ENCODE measurements around the gene OXSM.

The OXSM gene

GRCh38 chr3:25821746-25822573 is 32.1 kb downstream of the OXSM start:
- no peak overlapping the region for H3K27ac ChIP-seq
- TF ChIP-seq CTCF (conservative IDR thresholded peaks at IDR 0.05) (no peak), ZFX (IDR thresholded peaks at IDR 0.05) (no peak)

- TF ChIP-seq CTCF (conservative IDR thresholded peaks at IDR 0.05) (no peak), ZFX (IDR thresholded peaks at IDR 0.05) (no peak)
- no peak overlapping the region for H3K27ac ChIP-seq
These were observed 33.4 kb downstream of the OXSM start for GRCh38 chr3:25823314-25823713.

- TF ChIP-seq CTCF (conservative IDR thresholded peaks at IDR 0.05) (no peak), ZFX (IDR thresholded peaks at IDR 0.05) (no peak)
- no peak overlapping the region for H3K27ac ChIP-seq
These were observed 36.6 kb downstream of the OXSM start for GRCh38 chr3:25826510-25826909.

GRCh38 chr3:25830373-25831280 is 40.7 kb downstream of the OXSM start:
- TF ChIP-seq CTCF (conservative IDR thresholded peaks at IDR 0.05) (no peak), ZFX (IDR thresholded peaks at IDR 0.05) (no peak)
- no peak overlapping the region for H3K27ac ChIP-seq

GRCh38 chr3:25831578-25831977 is 41.7 kb downstream of the OXSM start:
- peak; percentile 45 for TF ChIP-seq CTCF (conservative IDR thresholded peaks at IDR 0.05)
- TF ChIP-seq ZFX (IDR thresholded peaks at IDR 0.05): no peak
- H3K27ac ChIP-seq: no peak overlapping the region

DNA sequence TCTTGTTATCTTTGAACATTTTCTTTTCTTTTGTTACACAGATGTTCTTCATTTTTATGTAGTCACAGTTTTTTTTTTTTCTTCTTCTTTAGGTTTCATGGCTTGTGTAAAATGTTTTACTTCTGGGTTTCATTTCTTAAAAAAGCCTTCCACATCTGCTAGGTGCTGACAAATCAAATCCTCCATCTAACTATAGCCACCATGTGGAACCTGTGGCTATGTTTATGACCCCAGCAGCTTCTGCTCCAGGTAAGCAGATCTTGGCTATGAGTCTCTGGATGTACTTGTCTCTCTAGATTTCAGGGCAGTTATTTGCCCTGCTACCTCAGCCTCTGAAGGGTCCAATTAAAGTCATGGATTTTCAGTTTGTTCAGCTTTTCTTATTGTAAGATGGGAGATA is 44.5 kb downstream of the OXSM start:
- TF ChIP-seq CTCF (conservative IDR thresholded peaks at IDR 0.05) (no peak), ZFX (IDR thresholded peaks at IDR 0.05) (no peak)

DNA sequence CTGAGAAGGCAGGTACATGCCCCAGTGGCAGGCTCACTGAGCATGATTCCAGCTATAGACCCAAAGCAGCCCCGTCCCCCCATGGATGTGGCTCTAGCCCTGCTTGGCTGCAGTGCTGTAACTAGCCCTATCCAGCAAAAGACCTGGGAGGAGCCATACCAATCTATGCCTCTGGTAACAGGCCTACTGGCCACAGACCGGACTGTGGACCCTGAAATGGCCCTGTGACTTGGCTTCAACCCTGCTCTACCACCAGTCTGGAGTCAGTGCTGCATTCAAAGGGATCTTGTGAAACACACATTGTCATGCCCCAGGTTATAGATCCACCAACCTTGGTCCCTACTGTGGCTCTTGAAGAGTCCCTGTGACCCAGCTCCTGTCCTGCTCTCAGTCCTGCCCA is 46.7 kb downstream of the OXSM start:
- H3K27ac ChIP-seq: no peak overlapping the region
- TF ChIP-seq CTCF (conservative IDR thresholded peaks at IDR 0.05): no peak
- no peak for TF ChIP-seq ZFX (IDR thresholded peaks at IDR 0.05)

More for the DNA sequence above, 44.5 kb downstream of the OXSM start:
- H3K27ac ChIP-seq: no peak overlapping the region
